ENCODE measurements around the gene KLHDC3.
A peak's percentile ranks its signal among the peaks of the same experiment; 100 is the strongest.
"Not testable (repeated sequence)": the region's sequence is repeated elsewhere in the genome, so short reads cannot be mapped to it uniquely, and the experiment has no call there.

KLHDC3 gene

DNA sequence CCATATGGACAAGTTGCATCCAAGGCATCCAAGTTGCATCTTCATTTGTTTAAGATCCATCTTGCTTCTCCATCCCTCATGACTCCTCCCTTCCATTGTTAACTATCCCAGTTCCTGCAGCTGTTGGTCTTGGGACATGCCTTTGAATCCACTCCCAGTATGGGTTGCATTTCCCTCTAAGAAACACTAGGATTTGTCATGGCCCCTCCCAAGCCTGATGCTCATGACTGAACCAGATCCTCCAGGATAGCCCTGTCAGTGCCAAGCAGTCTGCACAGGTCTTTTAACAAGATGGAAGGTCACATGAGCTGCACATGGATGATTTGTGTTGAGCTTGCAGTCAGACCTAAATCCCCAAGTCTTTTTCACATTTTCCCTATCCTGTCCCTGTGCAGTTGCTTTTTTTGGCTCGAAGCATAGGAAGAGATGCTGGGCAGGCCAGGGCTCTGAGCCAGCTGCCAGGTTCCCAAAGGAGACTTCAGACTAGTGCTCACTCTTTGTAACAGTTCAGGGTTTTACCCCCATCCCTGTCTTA, 25.5 kb upstream of the KLHDC3 start:
- DNase-seq = no peak

GRCh38 chr6:42989923-42990322, 24.1 kb upstream of the KLHDC3 start:
- no peak for DNase-seq

DNA sequence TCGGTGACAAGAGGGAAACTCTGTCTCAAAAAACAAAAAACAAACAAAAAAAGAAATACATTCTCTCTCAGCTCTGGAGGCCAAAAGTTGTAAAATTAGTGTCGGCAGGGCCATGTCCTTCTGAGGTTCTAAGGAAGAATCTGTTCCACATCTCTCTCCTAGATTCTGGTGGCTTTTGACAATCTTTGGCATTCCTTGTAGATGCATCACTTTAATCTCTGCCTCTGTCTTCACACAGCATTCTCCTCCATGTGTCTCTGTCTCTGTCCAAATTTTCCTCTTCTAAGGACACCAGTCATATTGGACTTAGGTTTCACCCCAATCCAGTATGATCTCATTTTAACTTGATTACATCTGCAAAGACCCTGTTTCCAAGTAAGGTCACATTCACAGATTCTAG, 20.6 kb upstream of the KLHDC3 start:
- DNase-seq = no peak

- no peak for DNase-seq
Measured at GRCh38 chr6:42996513-42996912, 17.5 kb upstream of the KLHDC3 start.

- DNase-seq = not testable (repeated sequence)
Measured at GRCh38 chr6:42998205-42998604, 15.8 kb upstream of the KLHDC3 start.

DNA sequence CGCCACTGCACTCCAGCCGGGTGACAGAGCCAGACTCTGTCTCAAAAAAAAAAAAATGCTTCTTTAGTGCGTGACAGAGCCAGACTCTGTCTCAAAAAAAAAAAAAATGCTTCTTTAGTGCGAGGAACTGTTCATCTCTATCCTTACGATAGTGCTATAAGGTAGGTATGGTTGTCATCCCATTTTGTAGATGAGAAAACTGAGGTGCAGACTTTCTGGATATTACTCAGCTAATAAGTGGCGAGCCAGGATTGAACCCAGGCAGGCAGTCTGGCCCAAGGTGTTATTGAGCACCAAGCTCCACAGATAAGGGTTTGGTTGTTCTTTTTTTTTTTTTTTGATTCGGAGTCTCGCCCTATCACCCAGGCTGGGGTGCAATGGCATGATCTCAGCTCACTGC, 12.2 kb upstream of the KLHDC3 start:
- DNase-seq = no peak

GRCh38 chr6:43005844-43006243, 8.2 kb upstream of the KLHDC3 start:
- DNase-seq = no peak

DNA sequence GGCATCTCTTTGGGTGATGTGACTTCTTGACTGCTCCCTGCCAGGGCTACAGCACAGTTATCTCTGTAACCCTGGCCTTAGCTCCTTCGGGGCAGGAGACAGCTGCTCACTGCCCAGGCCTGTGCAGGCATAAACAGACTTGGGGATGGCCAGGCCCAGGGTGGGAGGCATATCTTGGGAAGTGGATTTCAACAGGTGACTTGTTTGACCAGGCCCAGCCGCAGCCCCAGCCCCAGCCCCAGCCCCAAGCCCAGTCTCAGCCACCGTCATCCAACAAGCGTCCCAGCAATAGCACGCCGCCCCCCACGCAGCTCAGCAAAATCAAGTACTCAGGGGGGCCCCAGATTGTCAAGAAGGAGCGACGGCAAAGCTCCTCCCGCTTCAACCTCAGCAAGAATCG, 7.8 kb upstream of the KLHDC3 start:
- no peak for DNase-seq

DNA sequence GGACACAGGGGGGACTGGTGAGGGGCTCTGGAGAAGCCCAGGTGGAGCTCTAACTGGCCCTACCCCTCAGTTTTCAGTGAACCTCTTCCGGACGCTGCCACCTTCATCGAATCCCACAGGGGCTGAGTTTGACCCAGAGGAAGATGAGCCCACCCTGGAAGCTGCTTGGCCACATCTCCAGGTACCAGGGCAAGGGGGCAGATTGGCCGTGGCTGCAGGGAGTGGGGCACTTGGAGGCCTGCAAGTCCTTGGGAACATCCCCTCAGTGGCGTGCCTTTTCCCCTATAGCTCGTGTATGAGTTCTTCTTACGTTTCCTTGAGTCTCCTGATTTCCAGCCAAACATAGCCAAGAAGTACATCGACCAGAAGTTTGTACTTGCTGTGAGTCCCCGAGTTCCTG, 6.9 kb upstream of the KLHDC3 start:
- no peak for DNase-seq

DNA sequence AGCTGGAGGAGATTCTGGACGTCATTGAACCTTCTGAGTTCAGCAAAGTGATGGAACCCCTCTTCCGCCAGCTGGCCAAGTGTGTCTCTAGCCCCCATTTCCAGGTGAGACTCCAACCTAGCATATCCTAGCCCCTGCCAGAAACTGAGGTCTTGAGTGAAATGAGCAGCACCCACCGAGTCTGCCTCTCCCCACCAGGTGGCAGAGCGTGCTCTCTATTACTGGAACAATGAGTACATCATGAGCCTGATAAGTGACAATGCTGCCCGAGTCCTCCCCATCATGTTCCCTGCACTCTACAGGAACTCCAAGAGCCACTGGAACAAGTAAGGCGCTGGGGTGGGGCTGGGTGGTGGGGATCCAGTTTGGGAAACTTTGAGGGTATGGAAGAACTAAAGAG, 4.9 kb upstream of the KLHDC3 start:
- no peak for DNase-seq

DNA sequence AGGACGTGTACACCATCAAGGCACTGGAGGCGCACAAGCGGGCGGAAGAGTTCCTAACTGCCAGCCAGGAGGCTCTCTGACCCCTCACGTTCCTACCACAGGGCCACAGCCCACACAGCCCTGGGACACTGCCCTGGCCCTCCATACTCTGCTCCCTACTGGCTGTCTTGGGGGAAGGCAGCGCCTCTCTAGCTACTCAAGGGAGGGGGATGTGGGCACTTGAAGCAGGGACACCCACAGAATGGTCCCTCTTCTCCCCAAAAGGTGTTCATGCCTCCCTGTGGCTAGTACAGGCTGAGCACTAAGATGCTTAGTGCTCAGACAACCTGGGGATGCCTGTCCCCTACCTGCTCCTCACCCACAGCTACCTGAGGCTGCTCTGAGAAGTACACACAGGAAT, 2.8 kb upstream of the KLHDC3 start:
- DNase-seq = no peak

- DNase-seq = no peak
Measured at GRCh38 chr6:43012364-43012763, 1.7 kb upstream of the KLHDC3 start.

DNA sequence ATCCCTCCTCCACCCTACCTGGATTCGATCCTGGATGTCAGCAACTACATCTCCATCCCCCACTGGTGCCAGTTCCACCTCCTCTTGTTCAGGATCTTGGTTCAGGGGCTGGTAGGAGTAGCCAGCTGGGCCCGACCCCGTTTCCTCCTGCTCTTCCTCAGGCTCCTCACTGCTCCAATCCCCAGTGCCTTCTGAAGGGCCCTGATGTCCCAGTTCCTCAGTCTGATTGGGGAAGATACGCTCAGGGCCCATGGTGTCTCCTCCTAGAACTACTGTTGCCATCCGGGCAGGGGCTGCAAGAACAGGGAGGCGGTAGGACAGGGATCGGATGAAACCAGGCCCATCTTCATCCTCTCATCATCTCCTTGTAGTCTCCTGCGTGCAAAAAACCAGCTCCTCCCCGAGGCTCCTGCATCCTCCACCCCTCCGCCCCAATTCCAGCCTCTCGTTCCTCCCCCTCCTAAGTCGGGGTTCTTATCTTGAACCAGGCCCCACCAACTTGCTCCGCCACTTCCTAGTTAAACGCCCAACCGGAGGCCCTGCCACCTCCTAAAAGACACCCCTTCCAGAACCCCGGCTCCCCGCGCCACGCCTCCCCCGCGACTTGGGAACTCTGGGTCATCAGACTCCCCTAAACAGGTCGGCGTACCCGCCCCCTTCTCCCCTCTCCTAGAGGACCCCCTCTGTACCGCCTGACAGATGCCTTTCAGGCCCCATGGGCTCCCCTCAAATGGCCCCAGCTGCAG, 779 bp upstream of the KLHDC3 start:
- DNase-seq = no peak

GRCh38 chr6:43014434-43014909, 423 bp downstream of the KLHDC3 start:
- no peak for DNase-seq

DNA sequence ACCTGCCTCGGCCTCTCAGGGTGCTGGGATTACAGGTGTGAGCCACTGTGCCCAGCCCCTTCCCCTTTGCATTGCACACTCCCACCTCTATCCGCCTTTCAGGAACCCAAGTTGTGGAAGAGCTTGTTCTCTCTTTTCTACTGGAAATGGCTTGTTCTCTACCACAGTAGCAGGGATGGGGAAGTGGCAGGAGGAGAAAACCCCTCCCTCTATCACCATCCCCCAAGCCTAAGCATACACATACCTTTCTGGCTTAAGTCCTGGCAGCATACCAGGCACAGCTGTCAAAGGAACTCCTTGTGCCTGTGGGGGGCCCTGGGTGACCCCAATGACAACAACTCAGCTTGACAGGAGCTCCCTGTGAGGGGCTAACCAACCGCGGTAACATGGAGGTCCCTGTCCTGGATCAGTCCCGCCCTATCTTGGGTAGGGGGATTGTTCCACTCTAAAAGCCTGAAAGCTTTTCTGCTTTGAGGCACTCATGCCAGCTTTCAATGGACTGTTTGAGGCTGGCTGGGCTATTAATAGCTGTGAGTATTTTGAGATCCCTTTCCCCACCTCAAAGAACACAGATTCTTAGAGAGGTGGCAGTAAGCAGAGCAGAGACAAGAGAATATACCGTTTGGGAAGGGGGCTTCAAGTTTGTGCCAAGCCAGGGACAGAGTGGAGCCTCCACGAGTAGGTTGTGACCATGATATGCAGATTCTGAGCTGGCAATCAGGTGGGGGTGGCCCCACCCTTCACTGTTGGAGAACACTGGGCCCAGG, 2.3 kb downstream of the KLHDC3 start:
- DNase-seq = no peak

DNA sequence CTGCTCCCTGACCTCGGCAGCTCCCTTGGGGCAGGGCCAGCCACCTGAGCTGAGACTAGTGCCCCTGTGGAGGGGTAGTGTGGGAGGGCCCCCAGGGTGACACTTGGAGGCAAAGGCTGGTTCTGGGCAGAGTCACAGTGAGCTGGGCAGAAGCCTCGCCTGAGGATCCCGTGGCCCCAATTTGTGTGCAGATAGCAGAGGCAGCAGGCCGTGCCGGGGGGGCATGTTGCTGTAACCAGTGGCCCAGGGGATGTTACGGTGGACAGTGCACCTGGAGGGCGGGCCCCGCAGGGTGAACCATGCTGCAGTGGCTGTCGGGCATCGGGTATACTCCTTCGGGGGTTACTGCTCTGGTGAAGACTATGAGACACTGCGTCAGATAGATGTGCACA, 2.9 kb downstream of the KLHDC3 start:
- DNase-seq = no peak

- DNase-seq = no peak
Measured at GRCh38 chr6:43019152-43019551, 5.1 kb downstream of the KLHDC3 start.

DNA sequence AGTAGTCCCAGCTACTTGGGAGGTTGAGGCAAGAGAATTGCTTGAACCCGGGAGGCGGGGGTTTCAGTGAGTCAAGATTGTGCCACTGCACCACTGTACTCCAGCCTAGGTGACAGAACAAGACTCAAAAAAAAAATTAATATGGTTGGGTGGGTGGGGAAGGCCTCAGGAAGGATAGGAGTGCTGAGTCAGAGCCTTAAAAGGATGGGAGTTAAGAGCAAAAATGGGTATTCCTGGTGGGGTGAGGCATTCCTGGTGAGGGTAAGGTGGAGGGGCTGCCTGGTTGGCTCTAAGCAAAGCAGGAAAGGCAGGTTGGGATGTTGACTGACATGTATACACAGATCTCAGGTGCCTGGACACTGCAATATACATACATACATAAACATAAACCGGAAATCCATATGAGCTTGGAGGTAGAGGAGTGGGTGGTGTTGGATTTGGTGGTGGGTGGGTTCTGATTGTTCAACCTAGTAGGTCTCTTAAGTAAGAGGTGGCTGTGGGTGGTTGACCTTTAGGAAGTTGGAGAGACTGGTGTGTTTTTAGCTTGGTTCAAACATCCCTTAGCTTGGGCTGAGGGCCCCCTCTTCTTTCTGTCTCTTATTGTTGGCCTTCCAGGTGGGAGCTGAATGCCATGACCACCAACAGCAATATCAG, 6.1 kb downstream of the KLHDC3 start:
- no peak for DNase-seq

GRCh38 chr6:43020847-43021246, 6.8 kb downstream of the KLHDC3 start:
- DNase-seq = no peak

DNA sequence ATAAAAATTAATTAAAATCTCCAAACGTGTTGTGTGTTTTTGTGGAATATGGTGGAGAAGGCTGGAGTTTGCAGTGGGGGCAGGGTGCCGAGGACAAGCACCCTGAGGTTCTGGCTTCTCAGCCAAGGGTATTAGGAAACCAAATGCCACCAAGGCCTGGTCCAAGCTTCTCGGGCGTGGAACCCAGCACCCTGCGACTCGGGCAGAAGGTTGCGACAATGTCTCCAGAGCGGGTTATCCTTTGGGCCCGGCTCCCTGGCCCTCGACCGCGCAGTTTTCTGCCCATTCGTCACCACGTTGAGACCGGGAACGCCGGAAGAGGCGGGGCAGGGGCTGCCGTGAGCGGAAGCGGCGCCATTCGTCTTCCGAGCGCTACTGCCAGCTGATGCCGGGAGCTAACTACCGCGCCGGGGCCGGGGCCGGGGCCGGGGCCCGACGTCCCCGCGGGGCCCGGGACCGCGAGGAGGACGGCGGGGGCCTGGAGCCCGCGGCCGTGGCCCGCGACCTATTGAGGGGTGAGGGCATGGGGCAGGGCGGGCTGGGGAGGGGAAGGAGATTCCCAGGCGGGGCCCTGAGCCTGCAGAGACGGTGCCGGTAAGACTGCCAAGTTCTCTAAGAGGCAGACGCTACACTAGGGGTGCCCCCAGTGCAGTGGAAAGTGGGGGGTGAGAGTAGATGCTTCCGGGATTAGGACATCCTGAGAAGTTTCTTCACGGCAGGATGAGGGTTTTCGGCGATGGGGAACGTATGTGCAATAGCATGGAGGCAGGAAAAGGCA, 7.4 kb downstream of the KLHDC3 start, which contains the start of gene RRP36:
RRP36 (plus strand) TSS at position 354 of the 778 bp plus-strand sequence; CDS start at position 386, 32 bp downstream.
- DNase-seq = peak; percentile 54

DNA sequence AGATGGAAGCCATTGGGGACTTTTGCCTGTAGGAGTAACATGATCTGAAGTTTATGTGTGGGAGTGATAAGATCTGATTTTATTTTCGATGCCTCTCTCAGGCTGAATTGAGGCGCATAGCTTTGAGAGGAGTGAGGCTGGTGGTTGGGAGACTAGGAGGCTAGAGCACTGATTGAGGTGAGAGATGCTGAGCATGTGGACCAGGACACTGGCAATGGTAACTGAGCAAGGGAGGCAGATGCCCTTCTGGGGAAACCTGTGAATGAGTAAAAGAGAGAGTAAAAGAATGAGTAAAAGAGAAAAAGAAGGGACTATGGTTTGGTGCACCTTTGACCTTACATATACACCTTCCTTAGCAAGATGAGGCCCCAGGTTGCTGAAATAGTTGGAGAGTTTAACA, 10.4 kb downstream of the KLHDC3 start:
- no peak for DNase-seq

GRCh38 chr6:43026365-43026764, 12.3 kb downstream of the KLHDC3 start:
- DNase-seq = no peak

DNA sequence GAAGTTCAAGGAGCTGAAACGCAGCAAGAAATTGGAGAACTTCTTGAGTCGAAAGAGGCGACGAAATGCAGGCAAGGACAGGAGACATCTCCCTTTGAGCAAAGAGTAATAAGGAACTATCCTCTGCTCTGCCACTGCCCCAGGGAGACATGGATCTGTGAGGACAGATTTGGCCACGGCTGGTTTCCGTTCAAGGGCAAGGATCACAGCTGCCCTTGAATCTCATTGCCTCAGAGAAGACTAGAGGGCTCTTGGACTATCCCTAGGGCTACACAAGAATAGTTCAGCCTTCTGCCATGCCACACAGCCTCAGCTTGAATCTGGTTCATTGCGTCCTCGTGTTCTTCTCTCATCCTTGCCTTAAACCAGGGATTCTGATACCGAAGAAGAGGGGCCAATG, 15.1 kb downstream of the KLHDC3 start:
- DNase-seq = no peak

Measured in DMS79 (cell line).